Esophagus squamous epithelium (tissue), 4 donors: ENCODE measurements around the gene CD99.

Source experiments
- CTCF ChIP-seq, 6 experiments: fragments of 450-650 bp in 4 of 6; fragments of 200-600 bp in 2 of 6; sonication (generic) in 2 of 6; IDR thresholded peaks; one replicate each; pipeline ENCODE4 v1.5.1; 2016 to 2019; ENCODE audit warnings: antibody characterized with exemption in 6 of 6, mild to moderate bottlenecking in 4 of 6, moderate library complexity in 4 of 6
- POLR2A ChIP-seq, 4 donors: fragments of 450-650 bp; IDR thresholded peaks; one replicate each; pipeline ENCODE4 v1.6.1; 2017; ENCODE audit warnings: antibody characterized with exemption in 4 of 4, mild to moderate bottlenecking in 4 of 4, moderate library complexity in 3 of 4

- TF ChIP-seq POLR2A (IDR thresholded peaks at IDR 0.05) (peak in 2 of 4 donors; percentile 89), CTCF (IDR thresholded peaks at IDR 0.05) (no peak)
Observed at GRCh38 chrX:2690856-2691542, at the start of gene CD99.
